Hematopoietic multipotent progenitor cell (in vitro differentiated cells): Measurements from ENCODE around the gene CCDC12. TPM values are rescaled to one million over a fixed set of nuclear protein-coding genes. Genes with fewer than 3 reads are reported as not detected.

Source experiments
- DNase-seq, 3 donors: peaks; one replicate each; pipeline ENCODE4 v3.0.0-alpha.2; 2011 to 2015; ENCODE audit warnings: low read depth in 2 of 3, low spot score in 2 of 3
- total RNA-seq: library from RNA; depleted of rRNA; stranded (reverse); fragments of >200 nt; gene quantifications from one replicate; pipeline ENCODE4 v1.2.3, GENCODE V29; 2012

The CCDC12 gene
- total RNA-seq, 1 donor = 41.7 TPM

- no peak for DNase-seq
These were observed 16.4 kb downstream of the CCDC12 start for GRCh38 chr3:46960081-46960701.

DNA sequence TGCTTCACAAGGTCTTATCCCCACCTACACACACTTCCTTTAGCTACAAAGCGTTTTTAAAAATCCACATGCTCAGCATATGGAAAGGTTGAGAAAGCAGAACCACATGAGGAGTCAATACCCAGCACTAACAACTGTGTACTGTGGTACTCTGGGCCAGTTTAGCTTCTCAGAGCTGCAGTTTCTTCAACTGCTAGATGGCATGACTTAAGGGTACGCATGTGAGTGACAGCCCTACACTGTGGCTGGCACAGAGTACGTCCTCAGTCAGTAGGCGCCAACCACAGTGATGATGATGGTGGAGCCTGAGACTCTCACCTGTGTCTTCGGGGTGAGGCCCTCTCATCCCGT lies 17.4 kb downstream of the CCDC12 start:
- peak in 2 of 3 donors; percentile 40 to 78 for DNase-seq

DNA sequence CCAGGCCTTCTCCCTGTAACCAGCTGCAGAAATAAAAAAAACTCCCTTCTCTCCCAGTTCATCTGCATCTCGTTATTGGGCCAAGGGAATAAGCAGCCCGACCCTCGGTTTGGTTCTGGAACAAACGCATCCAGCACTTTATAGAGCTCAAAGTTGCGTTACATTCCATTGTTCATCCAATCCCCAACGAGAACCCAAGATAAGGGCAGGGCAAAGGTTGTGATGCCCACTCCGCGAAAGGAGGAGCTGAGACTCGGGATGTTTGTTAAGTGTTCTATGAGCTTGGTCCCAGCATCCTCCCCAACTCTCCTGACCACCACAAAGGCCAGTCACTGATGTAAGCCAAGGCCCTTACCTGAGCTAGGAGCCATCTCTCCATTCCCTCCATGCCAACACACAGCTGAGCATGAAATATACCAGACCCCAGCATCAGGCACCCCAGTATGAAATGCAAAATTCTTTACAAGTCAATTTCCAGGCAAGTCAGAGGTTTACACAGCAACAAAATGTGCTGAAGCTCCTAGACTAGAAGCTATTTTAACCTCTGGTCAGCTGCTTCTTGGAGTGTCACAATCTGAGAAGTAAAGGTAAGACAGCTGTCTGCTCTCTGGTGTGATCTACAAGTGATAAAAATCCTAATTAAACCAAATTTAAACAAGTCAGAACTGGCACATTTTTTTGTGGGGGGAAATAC lies 17.9 kb downstream of the CCDC12 start:
- DNase-seq = no peak

- no peak for DNase-seq
These were observed 19.3 kb downstream of the CCDC12 start for GRCh38 chr3:46957092-46957820.

DNA sequence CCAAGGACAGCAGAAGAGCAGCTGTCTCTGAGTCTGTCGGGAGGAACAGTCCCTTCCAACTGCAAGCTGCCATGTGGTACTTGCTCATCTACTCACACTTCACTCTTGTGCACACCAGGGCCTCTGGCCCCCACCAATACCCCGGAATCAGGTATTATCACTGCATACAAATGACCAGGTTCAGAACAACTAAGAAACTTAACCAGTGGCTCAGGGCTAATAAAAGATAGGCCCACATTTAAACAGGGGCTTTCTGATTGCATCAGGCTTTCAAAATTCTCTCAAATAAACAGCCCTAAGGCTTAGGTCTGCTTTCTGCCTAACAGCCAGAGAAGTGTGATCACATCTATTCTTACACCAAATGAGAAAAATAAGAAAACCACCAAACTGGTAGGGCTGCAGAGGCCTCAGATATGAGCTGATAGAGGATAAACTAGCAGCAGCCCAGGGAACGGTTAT lies 20.7 kb downstream of the CCDC12 start:
- DNase-seq = no peak

DNA sequence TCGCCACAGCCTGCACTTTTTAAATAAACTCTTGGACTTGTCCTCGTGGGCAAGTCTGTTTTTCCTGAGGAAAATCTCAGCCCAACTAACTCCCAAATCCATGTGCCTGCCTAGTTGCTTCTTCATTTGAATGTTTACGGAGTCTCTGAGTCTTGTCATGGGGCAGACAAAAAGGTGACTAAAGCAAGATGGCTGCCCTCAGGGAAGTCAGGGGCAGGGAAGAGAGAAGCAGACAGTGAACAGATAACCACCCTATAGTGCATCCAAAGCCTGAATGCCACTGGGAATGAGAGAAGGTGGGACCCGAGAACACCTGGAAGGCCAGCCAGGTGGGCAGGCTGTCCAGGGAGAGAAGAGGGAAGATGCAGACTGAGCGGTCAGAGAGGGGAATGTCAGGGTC lies 21.4 kb downstream of the CCDC12 start:
- no peak for DNase-seq

DNA sequence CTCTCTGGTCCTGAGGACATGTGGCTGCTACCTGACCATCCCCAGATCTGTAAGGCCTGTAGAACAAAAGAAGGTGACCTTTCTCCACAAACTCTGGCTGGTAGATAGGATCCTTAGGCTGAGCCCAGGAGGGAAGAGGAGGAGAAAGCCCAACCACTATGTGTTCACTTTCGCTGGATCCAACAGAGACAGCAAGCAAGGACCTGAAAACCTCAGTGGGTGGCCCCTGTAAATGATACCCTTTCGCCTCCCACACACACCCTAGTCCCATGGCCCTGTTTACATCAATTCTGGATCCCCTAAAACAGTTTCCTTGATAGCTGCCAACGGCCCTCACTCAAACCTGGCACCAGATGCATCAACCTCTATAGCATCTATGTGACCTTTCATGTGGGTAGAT lies 22.4 kb downstream of the CCDC12 start:
- no peak for DNase-seq

GRCh38 chr3:46953234-46954010 lies 23.1 kb downstream of the CCDC12 start:
- peak in 2 of 3 donors; percentile 74 to 86 for DNase-seq

DNA sequence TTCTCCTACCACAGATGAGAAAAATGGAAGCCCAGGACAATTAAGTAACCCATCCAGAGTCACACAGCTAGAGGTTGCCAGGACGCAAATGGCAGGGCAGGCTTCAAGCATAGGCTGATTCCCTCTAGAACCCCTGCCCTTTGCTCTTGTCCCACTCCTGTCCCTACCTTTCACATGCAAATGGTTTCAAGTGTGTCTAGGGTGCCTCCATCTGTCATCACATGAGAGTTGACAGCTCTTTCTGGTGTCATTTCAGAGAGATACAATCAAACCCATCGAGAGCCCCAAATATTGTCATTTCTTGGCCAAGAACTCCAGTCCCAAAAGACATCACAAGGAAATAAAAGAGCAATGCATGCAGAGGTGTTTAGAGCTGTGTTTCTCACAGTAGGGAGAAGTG lies 23.7 kb downstream of the CCDC12 start:
- DNase-seq = no peak

- DNase-seq = no peak
These were observed 25.8 kb downstream of the CCDC12 start for GRCh38 chr3:46950650-46951241.

GRCh38 chr3:46950177-46950576 lies 26.4 kb downstream of the CCDC12 start:
- DNase-seq = no peak

DNA sequence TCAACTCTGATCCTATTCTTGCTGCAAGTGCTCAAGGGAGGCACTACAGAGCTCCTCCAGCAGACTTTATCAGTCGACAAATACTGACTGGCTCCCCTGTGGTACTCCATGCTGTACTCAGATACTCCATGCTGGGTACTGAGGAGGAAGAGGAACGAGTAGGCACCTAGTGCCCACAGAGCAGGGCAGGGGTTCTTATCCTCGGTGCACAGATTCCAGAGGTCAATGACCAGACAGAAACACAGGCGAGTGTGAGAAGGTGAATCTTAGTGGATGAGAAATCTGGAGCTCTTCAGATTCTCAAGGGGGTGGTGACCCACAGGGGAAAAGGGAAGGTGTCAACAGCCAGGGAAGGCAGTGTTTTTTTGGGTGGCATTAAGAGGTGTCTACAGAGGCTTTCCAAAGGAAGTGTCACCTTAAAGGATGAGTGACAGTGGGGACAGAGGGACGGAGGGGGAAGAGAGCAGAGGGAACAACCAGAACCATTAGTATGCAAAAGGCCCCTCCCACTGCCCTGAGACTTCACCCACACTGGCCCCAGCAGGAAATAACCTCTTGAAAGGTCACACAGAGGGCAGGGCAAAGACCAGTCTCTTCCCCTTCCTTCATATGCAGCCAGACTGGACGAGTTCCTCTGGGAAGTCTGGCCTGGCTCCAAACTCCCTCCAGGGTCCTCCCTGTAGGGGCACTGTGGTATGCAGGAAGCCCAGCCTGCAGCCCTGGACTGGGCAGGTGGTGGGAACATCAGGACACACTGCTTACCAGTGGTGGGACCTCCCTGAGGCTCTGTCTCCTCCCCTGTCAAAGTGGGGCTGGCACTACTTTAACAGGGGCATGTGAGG lies 27.5 kb downstream of the CCDC12 start:
- no peak for DNase-seq

DNA sequence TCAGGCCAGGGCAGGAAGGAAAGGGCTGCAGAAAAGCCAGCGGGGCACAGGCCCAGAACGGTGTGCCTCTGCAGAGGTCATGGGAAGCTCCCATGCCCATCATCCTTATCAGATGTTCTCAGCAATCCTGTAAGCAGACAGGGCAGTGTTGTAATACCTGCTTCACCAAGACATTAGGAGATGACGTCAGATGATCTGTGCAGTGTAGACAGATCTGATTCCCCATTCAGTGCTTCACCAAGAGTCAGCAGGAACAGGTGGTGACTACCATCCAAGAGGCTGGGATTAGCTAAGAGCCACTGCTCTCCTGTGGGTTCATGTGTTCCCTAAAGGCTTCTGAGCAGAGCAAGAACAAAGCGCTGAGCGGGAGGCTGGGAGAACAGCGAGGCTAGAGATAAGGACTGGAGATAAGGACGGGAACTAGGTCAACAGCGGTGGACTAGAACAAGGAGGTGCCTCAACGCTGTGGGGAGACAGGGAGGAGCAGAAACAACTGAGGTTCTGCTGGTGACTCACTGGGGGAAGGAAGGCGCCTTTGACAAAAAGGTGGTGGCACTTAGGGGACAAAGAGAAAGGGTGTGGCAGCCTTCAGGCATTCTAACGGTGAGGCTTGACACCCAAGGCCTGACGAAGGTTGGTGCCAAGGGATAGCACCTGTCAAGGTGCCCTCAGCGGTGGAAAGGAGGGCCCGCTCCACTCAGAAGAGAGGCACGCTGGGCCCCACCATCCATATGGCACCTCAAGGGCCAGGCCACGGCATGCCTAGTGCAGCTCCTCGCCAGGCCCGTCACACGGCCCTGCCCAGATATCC lies 28.4 kb downstream of the CCDC12 start:
- peak in 1 of 3 donors; percentile 37 for DNase-seq

- no peak for DNase-seq
These were observed 29.0 kb downstream of the CCDC12 start for GRCh38 chr3:46947546-46947901.

GRCh38 chr3:46946856-46947545 lies 29.5 kb downstream of the CCDC12 start:
- peak in 2 of 3 donors; percentile 70 to 76 for DNase-seq

- no peak for DNase-seq
These were observed 30.1 kb downstream of the CCDC12 start for GRCh38 chr3:46946416-46946815.

GRCh38 chr3:46944191-46944590 lies 32.4 kb downstream of the CCDC12 start:
- no peak for DNase-seq
